Body of pancreas (tissue), 4 donors: ENCODE results near the gene FYB2. TPM values are rescaled to one million over a fixed set of nuclear protein-coding genes. Genes with fewer than 3 reads are reported as not detected.

Source experiments
- ATAC-seq: fragments of 150-250 bp; one replicate; pipeline ENCODE4 v1.9.1; 2016
- DNase-seq, 4 donors: peaks; one replicate each; pipeline ENCODE4 v3.0.0-alpha.2; 2019
- H3K27ac ChIP-seq, 4 donors: fragments of 200-600 bp; sonication (generic); 1 replicate in 3 of 4; 2 replicates in 1 of 4; pipeline versions ENCODE4 v1.5.1 to v1.6.1; 2016 to 2019; ENCODE audit warnings: mild to moderate bottlenecking in 1 of 4, mixed read lengths in 1 of 4, moderate library complexity in 1 of 4
- H3K27me3 ChIP-seq, 2 donors: fragments of 200-600 bp; sonication (generic); one replicate each; pipeline ENCODE4 v1.6.0; 2016; ENCODE audit warnings: mild to moderate bottlenecking in 1 of 2
- H3K36me3 ChIP-seq, 2 donors: fragments of 200-600 bp; sonication (generic); replicated peaks in 1 of 2; 2 replicates each; pipeline ENCODE4 v1.5.1; 2016; ENCODE audit warnings: low read depth in 2 of 2; ENCODE audit not compliant: insufficient read depth in 1 of 2
- H3K4me1 ChIP-seq: fragments of 200-600 bp; sonication (generic); one replicate; pipeline ENCODE4 v1.6.0; 2016
- H3K4me3 ChIP-seq, 2 donors: fragments of 200-600 bp; sonication (generic); 1 replicate in 1 of 2; 2 replicates in 1 of 2; pipeline ENCODE4 v1.5.1; 2016 to 2019
- H3K9me3 ChIP-seq, 3 donors: fragments of 200-600 bp; sonication (generic); 1 replicate in 2 of 3; 2 replicates in 1 of 3; pipeline ENCODE4 v1.5.1; 2016
- CTCF ChIP-seq, 7 experiments: fragments of 450-650 bp in 4 of 7; fragments of 200-600 bp in 3 of 7; sonication (generic) in 3 of 7; IDR thresholded peaks; one replicate each; pipeline ENCODE4 v1.5.1; 2016 to 2019; ENCODE audit warnings: antibody characterized with exemption in 7 of 7
- POLR2A ChIP-seq, 3 donors: fragments of 450-650 bp; IDR thresholded peaks; one replicate each; pipeline ENCODE4 v1.6.1; 2016; ENCODE audit warnings: antibody characterized with exemption in 3 of 3, mild to moderate bottlenecking in 2 of 3
- WGBS, 2 donors: methylation state at CpG; one replicate each; pipeline ENCODE4 v1.1.5; 2017; 5-methylcytosine and 5-hydroxymethylcytosine counted together
- intact Hi-C: fragments of 100-400 bp; cut with DNase I; formaldehyde crosslinking; loops from one replicate; pipeline ENCODE4 v1.15.1; 2023
- total RNA-seq, 2 donors: library from RNA; depleted of rRNA; stranded (reverse); fragments of >200 nt; gene quantifications; one replicate each; pipeline ENCODE4 v1.1.0, GENCODE V29; 2016

FYB2 gene
- total RNA-seq, 2 donors from 2014 or later: 2.3 to 3.4 TPM

- no peak overlapping the region for H3K4me3 ChIP-seq
- WGBS, 2 donors: 68 to 82% methylated on average over 6 of the region's 6 CpGs
- ATAC-seq: no peak
Observed at GRCh38 chr1:56774067-56774609, 45.1 kb downstream of the FYB2 start.

GRCh38 chr1:56773341-56774066 is 45.7 kb downstream of the FYB2 start:
- intact Hi-C loops: no loop called here
- no peaks in the 10 kb centered on the region for H3K4me1 ChIP-seq
- ATAC-seq (no peak), DNase-seq (no peak)
- WGBS, 2 donors: 68 to 69% methylated on average over 2 of the region's 2 CpGs
- no peaks in the 10 kb centered on the region for H3K27me3 ChIP-seq
- no peak overlapping the region for H3K27ac ChIP-seq
- H3K36me3 ChIP-seq: no peaks in the 10 kb centered on the region
- H3K9me3 ChIP-seq: no peaks in the 10 kb centered on the region
- H3K4me3 ChIP-seq: no peak overlapping the region
- TF ChIP-seq POLR2A (IDR thresholded peaks at IDR 0.05) (no peak), CTCF (IDR thresholded peaks at IDR 0.05) (no peak)

More at GRCh38 chr1:56774067-56774609, 45.1 kb downstream of the FYB2 start:
- no peaks in the 10 kb centered on the region for H3K36me3 ChIP-seq
- no peak for DNase-seq
- intact Hi-C loops: no loop called here
- no peaks in the 10 kb centered on the region for H3K4me1 ChIP-seq
- H3K27ac ChIP-seq: no peak overlapping the region
- TF ChIP-seq CTCF (IDR thresholded peaks at IDR 0.05) (no peak), POLR2A (IDR thresholded peaks at IDR 0.05) (no peak)
- no peaks in the 10 kb centered on the region for H3K27me3 ChIP-seq
- no peaks in the 10 kb centered on the region for H3K9me3 ChIP-seq

DNA sequence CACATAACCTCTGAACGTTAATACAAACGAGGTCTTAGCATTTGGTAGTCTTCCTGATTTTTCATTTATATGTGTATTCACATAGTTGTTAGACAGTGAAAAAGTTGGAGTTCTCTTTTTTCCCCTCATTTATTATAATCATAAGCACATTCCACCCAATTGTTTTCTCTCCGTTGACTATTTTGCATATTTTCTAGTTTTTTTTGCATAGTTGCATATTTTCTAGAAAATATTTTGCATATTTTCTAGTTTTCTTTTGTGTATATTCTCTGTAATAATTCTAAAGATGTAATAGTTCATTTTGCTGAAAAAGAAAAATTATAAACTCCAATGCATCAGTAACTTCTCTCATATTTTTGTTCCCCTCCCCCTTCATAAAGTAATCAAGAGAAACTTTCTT is 47.5 kb downstream of the FYB2 start:
- Histone ChIP-seq H3K4me1 (no peaks in the 10 kb centered on the region), H3K9me3 (no peaks in the 10 kb centered on the region), H3K36me3 (no peaks in the 10 kb centered on the region), H3K4me3 (no peak overlapping the region), H3K27ac (no peak overlapping the region), H3K27me3 (no peaks in the 10 kb centered on the region)
- no peak for DNase-seq
- ATAC-seq: no peak
- WGBS, 2 donors: 77 to 90% methylated on average over 3 of the region's 3 CpGs
- no peak for TF ChIP-seq CTCF (IDR thresholded peaks at IDR 0.05)
- intact Hi-C loops: no loop called here

DNA sequence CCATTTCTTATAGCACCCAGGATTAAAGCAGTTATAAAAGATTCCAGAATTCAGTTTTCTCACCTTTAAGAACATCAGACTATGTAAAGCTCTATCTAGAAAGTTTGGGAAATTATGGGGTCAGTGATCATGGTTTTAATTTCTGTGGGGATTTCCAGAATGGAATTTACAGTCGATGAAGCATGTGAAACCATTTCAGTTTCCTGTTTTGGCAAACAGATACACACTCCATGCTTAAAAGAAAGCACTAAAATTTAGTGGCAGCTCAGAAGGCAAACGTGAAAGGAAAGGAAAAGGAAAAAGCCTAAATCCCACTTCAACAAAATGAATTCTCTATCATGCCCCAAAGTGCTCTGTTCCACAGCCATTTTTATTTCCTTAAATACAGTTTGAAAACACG is 60.4 kb downstream of the FYB2 start:
- ATAC-seq (no peak), DNase-seq (no peak)
- H3K27me3 ChIP-seq: no peaks in the 10 kb centered on the region
- no peaks in the 10 kb centered on the region for H3K36me3 ChIP-seq
- intact Hi-C loops: no loop called here
- H3K27ac ChIP-seq: no peak overlapping the region
- no peaks in the 10 kb centered on the region for H3K4me1 ChIP-seq
- H3K4me3 ChIP-seq: no peak overlapping the region
- TF ChIP-seq CTCF (IDR thresholded peaks at IDR 0.05) (no peak), POLR2A (IDR thresholded peaks at IDR 0.05) (no peak)
- no peaks in the 10 kb centered on the region for H3K9me3 ChIP-seq
- WGBS, 2 donors: 28 to 35% methylated on average over 3 of the region's 3 CpGs

DNA sequence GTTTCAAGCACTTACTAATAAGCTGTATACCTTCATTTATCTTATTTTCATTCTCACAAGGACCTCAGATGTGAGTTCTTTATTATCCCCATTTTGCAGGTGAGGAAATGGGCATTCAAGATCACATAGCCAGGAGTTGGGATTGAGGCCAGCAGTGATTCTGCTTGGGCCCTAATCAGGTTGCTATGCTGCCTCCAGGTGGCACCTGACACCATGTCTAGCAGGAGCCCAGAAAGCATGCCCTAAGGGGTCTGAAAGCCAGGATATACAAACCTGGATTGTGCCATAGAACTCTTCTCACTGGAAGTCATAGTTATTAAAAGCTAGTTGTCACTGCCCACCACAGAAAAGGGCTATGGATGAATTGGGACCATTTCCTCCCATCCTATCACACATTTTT is 61.1 kb downstream of the FYB2 start:
- no peak overlapping the region for H3K27ac ChIP-seq
- no peak overlapping the region for H3K4me3 ChIP-seq
- TF ChIP-seq CTCF (IDR thresholded peaks at IDR 0.05) (peak in 3 of 7 experiments; percentile 18 to 31 (median 21)), POLR2A (IDR thresholded peaks at IDR 0.05) (no peak)
- no peaks in the 10 kb centered on the region for H3K27me3 ChIP-seq
- no peaks in the 10 kb centered on the region for H3K9me3 ChIP-seq
- ATAC-seq: no peak
- peak; percentile 12 to 56 (median 26) for DNase-seq
- no peaks in the 10 kb centered on the region for H3K4me1 ChIP-seq
- intact Hi-C loops: no loop called here
- no peaks in the 10 kb centered on the region for H3K36me3 ChIP-seq
